ENCODE data around the gene SPAAR. TPM values are rescaled to one million over a fixed set of nuclear protein-coding genes. Genes with fewer than 3 reads are reported as not detected.

Gene SPAAR
- total RNA-seq, 1 experiment from 2014 or later, result 0.72 TPM

GRCh38 chr9:35960039-35960655, 50.9 kb downstream of the SPAAR start:
- DNase-seq (ENCODE audit: unreplicated experiment), result no peak
- POLR2A ChIA-PET, result no interaction called here
- TF ChIP-seq, protein P1, sequence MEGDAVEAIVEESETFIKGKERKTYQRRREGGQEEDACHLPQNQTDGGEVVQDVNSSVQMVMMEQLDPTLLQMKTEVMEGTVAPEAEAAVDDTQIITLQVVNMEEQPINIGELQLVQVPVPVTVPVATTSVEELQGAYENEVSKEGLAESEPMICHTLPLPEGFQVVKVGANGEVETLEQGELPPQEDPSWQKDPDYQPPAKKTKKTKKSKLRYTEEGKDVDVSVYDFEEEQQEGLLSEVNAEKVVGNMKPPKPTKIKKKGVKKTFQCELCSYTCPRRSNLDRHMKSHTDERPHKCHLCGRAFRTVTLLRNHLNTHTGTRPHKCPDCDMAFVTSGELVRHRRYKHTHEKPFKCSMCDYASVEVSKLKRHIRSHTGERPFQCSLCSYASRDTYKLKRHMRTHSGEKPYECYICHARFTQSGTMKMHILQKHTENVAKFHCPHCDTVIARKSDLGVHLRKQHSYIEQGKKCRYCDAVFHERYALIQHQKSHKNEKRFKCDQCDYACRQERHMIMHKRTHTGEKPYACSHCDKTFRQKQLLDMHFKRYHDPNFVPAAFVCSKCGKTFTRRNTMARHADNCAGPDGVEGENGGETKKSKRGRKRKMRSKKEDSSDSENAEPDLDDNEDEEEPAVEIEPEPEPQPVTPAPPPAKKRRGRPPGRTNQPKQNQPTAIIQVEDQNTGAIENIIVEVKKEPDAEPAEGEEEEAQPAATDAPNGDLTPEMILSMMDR (IDR thresholded peaks at IDR 0.05; ENCODE audit: unreplicated experiment), result no peak
- no peak overlapping the region for H3K27ac Mint-ChIP-seq (ENCODE audit: low read depth, unreplicated experiment)
- peaks cover 6% of the 10 kb centered on the region for H3K4me1 Mint-ChIP-seq (ENCODE audit: insufficient read depth, unreplicated experiment)
- H3K4me3 Mint-ChIP-seq (ENCODE audit: unreplicated experiment), result no peak overlapping the region
- BruUV-seq (replicated peaks), result no TSS peak
- no peaks in the 10 kb centered on the region for H3K36me3 Mint-ChIP-seq (ENCODE audit: insufficient read depth, unreplicated experiment)
- peaks cover 76% of the 10 kb centered on the region for H3K27me3 Mint-ChIP-seq (ENCODE audit: insufficient read depth, unreplicated experiment)
- intact Hi-C loops (cut with micrococcal nuclease), result no loop called here
- no peaks in the 10 kb centered on the region for H3K9me3 Mint-ChIP-seq (ENCODE audit: unreplicated experiment)
- CTCF ChIA-PET, result interaction anchor here (0.6 to 2.5 kb wide), 5 partner anchors 40 to 74 kb away, joined by 3 to 14 read pairs (median 3); no protein-coding TSS in a partner anchor

Other genes starting within 250 kb of the SPAAR start
- gene ARHGEF39, start 244.3 kb upstream of the SPAAR start, total RNA-seq (2022), result 2.9 and 5.1 TPM in 2 replicates
- gene CA9, start 235.6 kb upstream of the SPAAR start, total RNA-seq (2022), result not detected in 2 replicates
- 161 and 207 TPM in 2 replicates for gene TPM2, start 219.6 kb upstream of the SPAAR start, total RNA-seq (2022)
- 224 and 256 TPM in 2 replicates for gene TLN1, start 177.3 kb upstream of the SPAAR start, total RNA-seq (2022)
- gene CREB3, start 176.8 kb upstream of the SPAAR start, total RNA-seq (2022), result 58.7 and 66.2 TPM in 2 replicates
- gene GBA2, start 160.3 kb upstream of the SPAAR start, total RNA-seq (2022), result 51.3 and 55.2 TPM in 2 replicates
- 33.8 and 35.8 TPM in 2 replicates for gene RGP1, start 160.2 kb upstream of the SPAAR start, total RNA-seq (2022)
- gene MSMP, start 155.2 kb upstream of the SPAAR start, total RNA-seq (2022), result not detected in 2 replicates
- gene NPR2, start 117.9 kb upstream of the SPAAR start, total RNA-seq (2022), result 5.7 and 10.0 TPM in 2 replicates
- 0.37 and 1.1 TPM in 2 replicates for gene SPAG8, start 97.2 kb upstream of the SPAAR start, total RNA-seq (2022)
- gene HINT2, start 94.4 kb upstream of the SPAAR start, total RNA-seq (2022), result 45.4 and 48.2 TPM in 2 replicates
- gene FAM221B, start 80.8 kb upstream of the SPAAR start, total RNA-seq (2022), result not detected in 2 replicates
- gene TMEM8B, start 80.3 kb upstream of the SPAAR start, total RNA-seq (2022), result 4.6 and 7.0 TPM in 2 replicates
- gene OR13J1, start 39.1 kb upstream of the SPAAR start, total RNA-seq (2022), result not detected in 2 replicates
- gene HRCT1, start 3.3 kb upstream of the SPAAR start, total RNA-seq (2022), result 4.4 and 6.0 TPM in 2 replicates
- not detected in 2 replicates for gene OR2S2, start 48.7 kb downstream of the SPAAR start, total RNA-seq (2022)
- gene RECK, start 127.4 kb downstream of the SPAAR start, total RNA-seq (2022), result 3.3 and 3.7 TPM in 2 replicates
- 0.96 and 3.1 TPM in 2 replicates for gene GLIPR2, start 227.2 kb downstream of the SPAAR start, total RNA-seq (2022)